Mononuclear cell (primary cell): ENCODE data around the gene EIF4A3. TPM values are rescaled to one million over a fixed set of nuclear protein-coding genes. Genes with fewer than 3 reads are reported as not detected.
A peak's percentile ranks its signal among the peaks of the same experiment; 100 is the strongest.

Experiments
- H3K27me3 ChIP-seq: 2 replicates; pipeline ENCODE4 v1.6.0; 2011; ENCODE audit warnings: low read length, control low read depth; ENCODE audit not compliant: insufficient read depth
- H3K4me1 ChIP-seq: 2 replicates; pipeline ENCODE4 v1.5.1; 2011; ENCODE audit warnings: mild to moderate bottlenecking, low read length, control low read depth; ENCODE audit not compliant: insufficient read depth
- H3K4me3 ChIP-seq: 2 replicates; pipeline ENCODE4 v1.5.1; 2011; ENCODE audit warnings: mild to moderate bottlenecking, low read length, moderate library complexity
- H3K9me3 ChIP-seq: 2 replicates; pipeline ENCODE4 v1.5.1; 2011; ENCODE audit warnings: low read depth, mild to moderate bottlenecking, control low read depth, low read length
- total RNA-seq: library from RNA; depleted of rRNA; stranded (reverse); fragments of >200 nt; gene quantifications from one replicate; pipeline ENCODE4 v1.2.3, GENCODE V29; 2012

The EIF4A3 gene
- 40.1 TPM for total RNA-seq

DNA sequence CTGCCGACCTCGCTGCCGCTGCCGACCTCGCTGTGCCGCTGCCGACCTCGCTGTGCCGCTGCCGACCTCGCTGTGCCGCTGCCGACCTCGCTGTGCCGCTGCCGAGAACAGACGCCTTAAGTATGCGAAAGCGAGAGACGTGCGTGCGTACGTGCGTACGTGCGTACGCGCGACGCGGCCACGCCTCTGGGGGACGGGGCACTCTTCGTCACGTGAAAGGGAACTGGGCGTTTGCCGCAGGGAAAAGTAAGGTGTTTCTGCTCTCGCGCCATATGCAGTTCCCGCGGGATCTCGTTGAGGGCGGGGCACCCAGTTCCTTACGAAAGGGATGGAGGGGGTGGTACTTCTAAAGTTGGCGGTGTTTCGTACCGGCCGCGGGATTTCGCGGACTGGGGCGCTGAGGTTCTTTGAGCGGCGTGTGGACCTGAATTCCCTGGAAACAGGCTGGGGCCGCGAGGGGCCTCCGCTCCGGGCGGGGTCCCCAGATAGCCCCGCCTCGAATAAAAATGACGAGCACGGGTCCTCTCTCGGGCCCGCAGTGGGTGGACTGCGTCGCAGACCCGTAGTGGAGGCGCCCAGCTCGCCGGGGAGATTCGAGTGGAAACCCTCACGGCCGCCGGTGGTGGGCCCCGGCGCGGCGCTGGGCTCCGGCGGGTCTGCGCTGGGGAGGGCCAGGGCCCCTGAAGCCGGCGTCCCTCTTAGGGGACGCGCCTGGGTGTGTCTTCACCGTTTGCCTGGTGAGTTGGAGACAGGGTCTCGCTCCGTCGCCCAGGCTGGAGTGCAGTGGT is at the start of gene EIF4A3:
EIF4A3 (minus strand) TSS at position 94 of the 788 bp plus-strand sequence. CDS start 167 bp downstream, outside the sequence.
- Histone ChIP-seq H3K4me1 (peaks cover 43% of the 10 kb centered on the region), H3K9me3 (no peaks in the 10 kb centered on the region), H3K27me3 (no peaks in the 10 kb centered on the region), H3K4me3 (peak within 1 kb of the TSS; percentile 62)

- H3K4me1 ChIP-seq: no peaks in the 10 kb centered on the region
These were observed 49.7 kb upstream of the EIF4A3 start for GRCh38 chr17:80196652-80197051.

DNA sequence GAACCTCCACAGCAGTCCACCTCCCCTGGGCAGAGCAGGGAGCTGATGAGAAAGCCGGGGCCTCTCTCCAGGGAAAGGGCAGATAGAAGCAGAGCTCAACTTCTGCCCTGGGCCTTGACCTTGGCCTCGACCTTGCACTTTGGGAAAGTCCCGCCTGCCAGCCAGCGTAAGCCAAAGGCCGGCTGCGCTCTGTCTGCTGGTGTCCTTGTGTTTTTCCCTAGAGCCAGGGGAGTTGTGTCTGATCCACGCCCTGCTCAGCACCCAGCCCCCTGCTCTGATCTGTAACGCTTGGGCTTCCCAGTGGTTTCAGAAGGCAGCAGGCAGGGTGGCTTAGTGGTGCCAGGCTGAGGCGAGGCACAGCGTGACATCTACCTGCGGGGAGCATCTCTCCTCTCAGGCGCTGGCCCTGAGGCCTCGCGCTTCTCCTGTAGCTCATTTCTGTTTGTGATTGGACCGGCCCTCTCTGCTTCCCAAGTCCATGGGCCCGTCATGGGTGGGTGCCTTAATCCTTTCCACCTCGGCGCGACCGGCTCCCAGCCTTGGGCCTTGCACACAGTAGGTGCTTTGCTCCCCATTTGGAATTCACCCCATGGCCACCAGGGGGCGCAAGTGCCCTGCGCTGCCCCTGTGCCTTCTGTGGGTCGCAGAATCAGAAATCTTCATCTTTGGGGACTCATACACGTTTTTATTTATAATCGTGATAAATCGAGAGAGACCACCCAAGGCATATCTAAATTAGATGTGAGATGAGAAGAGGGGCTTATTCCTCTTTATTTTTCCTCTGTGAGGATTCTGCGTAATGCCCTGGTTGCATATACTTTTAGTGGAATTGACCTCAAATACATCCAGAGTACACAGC is 49.0 kb upstream of the EIF4A3 start:
- no peak overlapping the region for H3K4me3 ChIP-seq
- no peaks in the 10 kb centered on the region for H3K27me3 ChIP-seq
- H3K4me1 ChIP-seq: no peaks in the 10 kb centered on the region
- no peaks in the 10 kb centered on the region for H3K9me3 ChIP-seq

More at GRCh38 chr17:80196652-80197051, 49.7 kb upstream of the EIF4A3 start:
- Histone ChIP-seq H3K9me3 (no peaks in the 10 kb centered on the region), H3K4me3 (no peak overlapping the region), H3K27me3 (no peaks in the 10 kb centered on the region)

DNA sequence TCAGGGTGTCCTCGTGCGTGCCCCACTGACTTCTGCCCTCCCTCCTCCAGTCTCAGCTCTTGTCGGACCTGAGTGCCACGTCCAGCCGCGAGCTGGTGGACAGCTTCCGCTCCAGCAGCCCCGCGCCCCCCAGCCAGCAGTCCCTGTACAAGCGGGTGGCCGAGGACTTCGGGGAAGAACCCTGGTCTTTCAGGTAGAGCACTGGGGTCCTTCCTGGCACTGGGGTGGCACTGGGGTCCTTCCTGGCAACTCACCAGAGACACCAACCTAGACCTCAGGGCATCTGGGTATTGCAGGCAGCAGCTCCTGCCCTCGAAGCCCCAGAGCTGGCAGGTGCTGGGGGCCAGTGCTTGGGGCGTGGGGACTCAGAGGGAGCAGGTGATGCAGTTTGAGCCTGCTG is 48.2 kb upstream of the EIF4A3 start:
- Histone ChIP-seq H3K4me1 (no peaks in the 10 kb centered on the region), H3K27me3 (no peaks in the 10 kb centered on the region), H3K4me3 (no peak overlapping the region), H3K9me3 (no peaks in the 10 kb centered on the region)

- Histone ChIP-seq H3K4me3 (no peak overlapping the region), H3K27me3 (no peaks in the 10 kb centered on the region), H3K9me3 (no peaks in the 10 kb centered on the region), H3K4me1 (no peaks in the 10 kb centered on the region)
These were observed 45.1 kb upstream of the EIF4A3 start for GRCh38 chr17:80191865-80192661.

GRCh38 chr17:80191192-80191591 is 44.3 kb upstream of the EIF4A3 start:
- Histone ChIP-seq H3K27me3 (no peaks in the 10 kb centered on the region), H3K9me3 (no peaks in the 10 kb centered on the region), H3K4me1 (no peaks in the 10 kb centered on the region), H3K4me3 (no peak overlapping the region)

DNA sequence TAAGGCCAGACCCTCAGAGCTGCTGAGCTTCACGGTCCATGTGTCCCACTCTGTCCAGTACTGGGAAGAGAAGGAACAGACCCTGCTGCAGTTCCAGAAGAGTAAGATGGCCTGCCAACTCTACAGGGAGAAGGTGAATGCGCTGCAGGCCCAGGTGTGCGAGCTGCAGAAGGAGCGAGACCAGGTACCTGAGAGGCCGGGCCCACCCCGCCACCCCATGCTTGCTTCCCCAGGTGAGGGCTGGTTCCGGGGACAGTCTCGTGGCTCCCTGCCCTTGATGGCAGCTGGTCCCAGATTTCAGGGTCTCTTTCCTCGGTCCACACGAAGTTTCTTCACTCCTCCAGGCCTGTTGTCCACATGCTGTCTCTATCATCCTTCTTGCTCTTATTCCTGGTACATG is 43.8 kb upstream of the EIF4A3 start:
- no peaks in the 10 kb centered on the region for H3K9me3 ChIP-seq
- no peaks in the 10 kb centered on the region for H3K4me1 ChIP-seq
- no peak overlapping the region for H3K4me3 ChIP-seq
- H3K27me3 ChIP-seq: no peaks in the 10 kb centered on the region

- H3K27me3 ChIP-seq: no peaks in the 10 kb centered on the region
These were observed 42.7 kb upstream of the EIF4A3 start for GRCh38 chr17:80189611-80190010.

DNA sequence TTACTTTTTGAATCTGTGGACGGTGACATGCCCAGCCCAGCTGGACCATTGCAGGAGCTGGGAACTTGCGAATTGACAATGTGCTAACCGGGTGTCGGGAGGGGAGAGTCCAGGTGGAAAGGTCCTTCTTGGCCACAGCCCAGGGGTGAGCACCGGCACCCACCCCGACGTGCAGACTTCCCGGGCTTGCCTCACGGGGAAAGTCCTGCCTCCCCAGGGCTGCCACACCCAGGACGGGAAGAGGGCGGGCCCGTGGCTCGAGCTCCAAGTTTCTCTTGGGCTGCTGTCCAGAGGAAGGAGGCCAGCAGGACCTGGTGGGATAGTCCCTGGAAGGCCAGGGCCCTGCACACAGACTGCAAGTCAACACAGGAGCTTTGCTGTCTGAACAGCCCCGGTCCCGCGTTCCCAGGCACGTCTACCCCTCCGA is 40.6 kb upstream of the EIF4A3 start:
- H3K9me3 ChIP-seq: no peaks in the 10 kb centered on the region
- H3K4me3 ChIP-seq: no peak overlapping the region
- H3K27me3 ChIP-seq: no peaks in the 10 kb centered on the region
- H3K4me1 ChIP-seq: no peaks in the 10 kb centered on the region

More at GRCh38 chr17:80189611-80190010, 42.7 kb upstream of the EIF4A3 start:
- H3K4me3 ChIP-seq: no peak overlapping the region
- no peaks in the 10 kb centered on the region for H3K4me1 ChIP-seq
- H3K9me3 ChIP-seq: no peaks in the 10 kb centered on the region

GRCh38 chr17:80187090-80187489 is 40.2 kb upstream of the EIF4A3 start:
- H3K27me3 ChIP-seq: no peaks in the 10 kb centered on the region

DNA sequence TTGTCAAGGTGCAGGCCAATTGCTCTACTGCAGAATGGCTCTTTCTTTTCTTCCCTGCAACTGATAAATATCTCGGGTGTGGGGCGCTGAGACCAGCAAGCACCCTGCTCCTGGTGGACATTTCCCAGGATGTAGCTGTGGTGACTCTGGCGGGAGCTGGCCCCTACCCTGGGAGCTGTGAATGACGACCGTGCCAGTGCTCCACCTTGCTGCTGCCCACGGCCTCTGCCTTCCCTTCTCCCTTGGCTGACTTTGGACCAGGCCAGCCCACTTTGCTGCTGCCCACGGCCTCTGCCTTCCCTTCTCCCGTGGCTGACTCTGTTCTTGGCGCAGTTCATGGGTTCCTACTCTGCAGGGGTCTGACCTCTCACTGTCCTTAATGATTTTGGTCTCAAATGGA is 39.0 kb upstream of the EIF4A3 start:
- Histone ChIP-seq H3K9me3 (no peaks in the 10 kb centered on the region), H3K4me3 (no peak overlapping the region), H3K4me1 (no peaks in the 10 kb centered on the region), H3K27me3 (no peaks in the 10 kb centered on the region)

More at GRCh38 chr17:80187090-80187489, 40.2 kb upstream of the EIF4A3 start:
- H3K4me3 ChIP-seq: no peak overlapping the region
- no peaks in the 10 kb centered on the region for H3K9me3 ChIP-seq
- no peaks in the 10 kb centered on the region for H3K4me1 ChIP-seq

GRCh38 chr17:80184423-80184714 is 37.4 kb upstream of the EIF4A3 start:
- H3K4me1 ChIP-seq: no peaks in the 10 kb centered on the region
- H3K9me3 ChIP-seq: no peaks in the 10 kb centered on the region

DNA sequence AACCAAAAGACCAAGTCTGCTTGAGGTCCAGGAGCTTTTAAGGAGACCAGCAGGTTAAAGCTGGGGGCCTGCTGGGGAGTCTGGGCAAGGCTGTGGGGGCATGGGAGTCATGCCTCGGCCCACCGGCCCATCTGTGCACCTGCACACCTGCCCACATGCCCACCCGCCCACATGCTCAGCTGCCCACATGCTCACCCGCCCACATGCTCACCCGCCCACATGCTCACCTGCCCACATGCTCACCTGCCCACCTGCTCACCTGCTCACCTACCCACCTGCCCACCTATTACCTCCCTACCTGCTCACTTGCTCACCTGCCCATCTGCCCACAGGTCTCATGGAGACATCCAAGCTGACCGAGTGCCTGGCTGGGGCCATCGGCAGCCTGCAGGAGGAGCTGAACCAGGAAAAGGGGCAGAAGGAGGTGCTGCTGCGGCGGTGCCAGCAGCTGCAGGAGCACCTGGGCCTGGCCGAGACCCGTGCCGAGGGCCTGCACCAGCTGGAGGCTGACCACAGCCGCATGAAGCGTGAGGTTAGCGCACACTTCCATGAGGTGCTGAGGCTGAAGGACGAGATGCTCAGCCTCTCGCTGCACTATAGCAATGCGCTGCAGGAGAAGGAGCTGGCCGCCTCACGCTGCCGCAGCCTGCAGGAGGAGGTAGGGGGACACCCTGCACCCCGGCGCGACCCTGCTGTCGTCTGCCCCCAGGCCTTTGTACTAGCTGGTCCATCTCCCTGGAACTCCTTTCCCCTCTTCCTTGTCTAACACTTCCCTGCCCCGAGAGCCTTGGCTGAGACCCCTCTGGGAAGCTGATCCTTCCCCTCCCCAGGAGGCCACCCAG is 36.9 kb upstream of the EIF4A3 start:
- H3K9me3 ChIP-seq: no peaks in the 10 kb centered on the region
- no peaks in the 10 kb centered on the region for H3K27me3 ChIP-seq
- no peaks in the 10 kb centered on the region for H3K4me1 ChIP-seq
- H3K4me3 ChIP-seq: no peak overlapping the region

More at GRCh38 chr17:80184423-80184714, 37.4 kb upstream of the EIF4A3 start:
- H3K4me3 ChIP-seq: no peak overlapping the region
- no peaks in the 10 kb centered on the region for H3K27me3 ChIP-seq

DNA sequence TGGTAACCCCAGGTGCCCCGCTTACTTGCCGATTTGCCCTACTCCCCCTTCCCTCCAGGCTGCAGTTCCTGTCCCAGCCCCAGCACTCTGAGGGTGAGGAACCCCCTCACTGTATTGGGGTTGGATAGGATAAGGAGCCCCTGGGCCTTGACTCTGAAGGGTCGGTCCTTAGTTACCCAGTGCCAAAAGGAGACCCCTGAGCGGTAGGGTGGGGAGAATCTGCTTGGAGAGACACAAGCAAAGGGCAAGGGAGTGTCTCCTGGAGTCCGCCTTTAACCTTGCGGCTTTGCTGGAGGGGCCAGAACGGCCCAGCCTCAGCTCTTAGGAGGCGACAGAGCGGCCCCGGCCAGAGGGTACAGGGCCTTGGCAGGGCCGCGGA is 35.9 kb upstream of the EIF4A3 start:
- Histone ChIP-seq H3K4me3 (no peak overlapping the region), H3K4me1 (no peaks in the 10 kb centered on the region), H3K27me3 (no peaks in the 10 kb centered on the region), H3K9me3 (no peaks in the 10 kb centered on the region)
